ENCODE measurements around the gene ELF3. TPM values are rescaled to one million over a fixed set of nuclear protein-coding genes. Genes with fewer than 3 reads are reported as not detected.

ELF3 gene
- total and polyA plus RNA-seq, 10 of the 15 experiments (the other 5 are each of a cell fraction or from before 2014, with no cell fraction given): 0.07 to 14.3 (median 0.58) TPM; not detected in 1

- TF ChIP-seq BHLHE40 (IDR thresholded peaks at IDR 0.05; ENCODE audit: borderline replicate concordance in 1 of 2, low read depth in 2 of 2, low read length in 1 of 2): no peak
- TF ChIP-seq RBBP5 (conservative IDR thresholded peaks at IDR 0.05): no peak
- TF ChIP-seq HDGF (IDR thresholded peaks at IDR 0.05): no peak
- TF ChIP-seq NR2C2 (IDR thresholded peaks at IDR 0.05; ENCODE audit: borderline replicate concordance, control insufficient read depth, insufficient read length, low read depth): no peak
- TF ChIP-seq CBFB (IDR thresholded peaks at IDR 0.05; ENCODE audit: low read depth): no peak
- TF ChIP-seq CHD1 (IDR thresholded peaks at IDR 0.05; ENCODE audit: low read depth, low read length): no peak
- TF ChIP-seq, protein P1, sequence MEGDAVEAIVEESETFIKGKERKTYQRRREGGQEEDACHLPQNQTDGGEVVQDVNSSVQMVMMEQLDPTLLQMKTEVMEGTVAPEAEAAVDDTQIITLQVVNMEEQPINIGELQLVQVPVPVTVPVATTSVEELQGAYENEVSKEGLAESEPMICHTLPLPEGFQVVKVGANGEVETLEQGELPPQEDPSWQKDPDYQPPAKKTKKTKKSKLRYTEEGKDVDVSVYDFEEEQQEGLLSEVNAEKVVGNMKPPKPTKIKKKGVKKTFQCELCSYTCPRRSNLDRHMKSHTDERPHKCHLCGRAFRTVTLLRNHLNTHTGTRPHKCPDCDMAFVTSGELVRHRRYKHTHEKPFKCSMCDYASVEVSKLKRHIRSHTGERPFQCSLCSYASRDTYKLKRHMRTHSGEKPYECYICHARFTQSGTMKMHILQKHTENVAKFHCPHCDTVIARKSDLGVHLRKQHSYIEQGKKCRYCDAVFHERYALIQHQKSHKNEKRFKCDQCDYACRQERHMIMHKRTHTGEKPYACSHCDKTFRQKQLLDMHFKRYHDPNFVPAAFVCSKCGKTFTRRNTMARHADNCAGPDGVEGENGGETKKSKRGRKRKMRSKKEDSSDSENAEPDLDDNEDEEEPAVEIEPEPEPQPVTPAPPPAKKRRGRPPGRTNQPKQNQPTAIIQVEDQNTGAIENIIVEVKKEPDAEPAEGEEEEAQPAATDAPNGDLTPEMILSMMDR (IDR thresholded peaks at IDR 0.05 in 2 of 3, conservative IDR thresholded peaks at IDR 0.05 in 1 of 3; ENCODE audit: control insufficient read depth in 2 of 3, extremely low read depth in 1 of 3, insufficient read depth in 1 of 3, low read depth in 3 of 3, low read length in 3 of 3): peak; percentile 67 to 73 (median 72)
- TF ChIP-seq PAX8 (IDR thresholded peaks at IDR 0.05): no peak
- TF ChIP-seq ZNF592 (IDR thresholded peaks at IDR 0.05): no peak
- 0 out of 2 replicates have a peak, but pooled peaks have one; percentile 25 for TF ChIP-seq POLR2A (IDR thresholded peaks at IDR 0.05; ENCODE audit: low read depth, low read length)
- TF ChIP-seq ZBTB33 (IDR thresholded peaks at IDR 0.05): no peak
- no peak for TF ChIP-seq JUND (IDR thresholded peaks at IDR 0.05; ENCODE audit: low read depth, low read length)
- TF ChIP-seq EZH2 (IDR thresholded peaks at IDR 0.05; ENCODE audit: borderline replicate concordance, control insufficient read depth, low read depth, low read length): no peak
- no peak for TF ChIP-seq SMAD5 (IDR thresholded peaks at IDR 0.05; ENCODE audit: low read depth)
- TF ChIP-seq IRF4 (IDR thresholded peaks at IDR 0.05; ENCODE audit: low read depth, low read length): no peak
- TF ChIP-seq RFX5 (IDR thresholded peaks at IDR 0.05; ENCODE audit: low read depth, low read length): no peak
- no peak for TF ChIP-seq NFYB (IDR thresholded peaks at IDR 0.05; ENCODE audit: insufficient read depth, low read depth, low read length)
Observed at GRCh38 chr1:201999625-202000238, 10.7 kb upstream of the ELF3 start (continued).
